Neural cell (in vitro differentiated cells): ENCODE measurements around the gene GNAQ. TPM values are rescaled to one million over a fixed set of nuclear protein-coding genes. Genes with fewer than 3 reads are reported as not detected.

Experiments
- H2AFZ ChIP-seq: fragments of 200-600, 300-800 bp; sonication (generic), shearing (Covaris generic); 2 replicates; pipeline ENCODE4 v1.6.0; 2014; ENCODE audit warnings: low read depth, mild to moderate bottlenecking, antibody characterized with exemption, low read length, moderate library complexity
- H3F3A ChIP-seq: fragments of 200-600 bp; shearing (Covaris generic); 2 replicates; pipeline ENCODE4 v1.6.1; 2016; ENCODE audit warnings: mild to moderate bottlenecking, moderate library complexity, mixed read lengths, antibody characterized with exemption, low read length; ENCODE audit not compliant: insufficient read depth, poor library complexity, severe bottlenecking
- H3K27ac ChIP-seq: fragments of 200-600, 300-800 bp; sonication (generic), shearing (Covaris generic); 2 replicates; pipeline ENCODE4 v1.5.1; 2014; ENCODE audit warnings: mild to moderate bottlenecking, low read length, moderate library complexity
- H3K27me3 ChIP-seq: fragments of 300-800, 200-600 bp; sonication (generic), shearing (Covaris generic); 2 replicates; pipeline ENCODE4 v1.6.0; 2014; ENCODE audit warnings: mild to moderate bottlenecking, low read depth, low read length, moderate library complexity; ENCODE audit not compliant: insufficient read depth
- H3K36me3 ChIP-seq: fragments of 300-800, 200-600 bp; sonication (generic), shearing (Covaris generic); 2 replicates; pipeline ENCODE4 v1.5.1; 2014; ENCODE audit warnings: mild to moderate bottlenecking, antibody characterized with exemption, low read length, moderate library complexity; ENCODE audit not compliant: insufficient read depth
- H3K4me2 ChIP-seq: fragments of 300-800, 200-600 bp; sonication (generic), shearing (Covaris generic); 2 replicates; pipeline ENCODE4 v1.6.0; 2014; ENCODE audit warnings: mild to moderate bottlenecking, low read length
- H3K4me3 ChIP-seq: fragments of 300-800, 200-600 bp; sonication (generic), shearing (Covaris generic); 2 replicates; pipeline ENCODE4 v1.5.1; 2014; ENCODE audit warnings: mild to moderate bottlenecking, low read length, moderate library complexity
- H3K79me2 ChIP-seq: fragments of 200-600 bp; shearing (Covaris generic); replicated peaks from 2 replicates; pipeline ENCODE4 v1.6.0; 2014; ENCODE audit warnings: mild to moderate bottlenecking, low read length, moderate library complexity; ENCODE audit not compliant: insufficient read depth
- H3K9ac ChIP-seq: fragments of 300-800, 200-600 bp; sonication (generic), shearing (Covaris generic); 2 replicates; pipeline ENCODE4 v1.6.1; 2016; ENCODE audit warnings: mild to moderate bottlenecking, low read length, mixed read lengths
- H3K9me2 ChIP-seq: fragments of 200-600 bp; shearing (Covaris generic); 2 replicates; pipeline ENCODE4 v1.6.1; 2016; ENCODE audit warnings: mild to moderate bottlenecking, low read length, mixed read lengths; ENCODE audit not compliant: insufficient read depth
- H3K9me3 ChIP-seq: fragments of 200-600, 300-800 bp; sonication (generic), shearing (Covaris generic); 2 replicates; pipeline ENCODE4 v1.6.1; 2016; ENCODE audit warnings: mild to moderate bottlenecking, mixed run types, low read length, moderate library complexity, mixed read lengths
- H4K20me1 ChIP-seq: fragments of 200-600 bp; shearing (Covaris generic); 2 replicates; pipeline ENCODE4 v1.6.1; 2016; ENCODE audit warnings: mild to moderate bottlenecking, mixed run types; ENCODE audit not compliant: insufficient read depth
- EP300 ChIP-seq: fragments of 450-650 bp; conservative IDR thresholded peaks from 2 replicates; pipeline ENCODE4 v1.6.1; 2014; ENCODE audit warnings: antibody characterized with exemption, mild to moderate bottlenecking, moderate library complexity; ENCODE audit not compliant: poor library complexity, severe bottlenecking
- EZH2 ChIP-seq: fragments of 200-600, 300-800 bp; shearing (Covaris generic), sonication (generic); IDR thresholded peaks from 2 replicates; pipeline ENCODE4 v1.6.1; 2014; ENCODE audit warnings: antibody characterized with exemption, low read length, borderline replicate concordance, mild to moderate bottlenecking; ENCODE audit not compliant: insufficient read depth, poor library complexity, severe bottlenecking
- MXI1 ChIP-seq: fragments of 450-650 bp; conservative IDR thresholded peaks from 2 replicates; pipeline ENCODE4 v1.6.1; 2014; ENCODE audit warnings: antibody characterized with exemption, mild to moderate bottlenecking; ENCODE audit not compliant: poor library complexity, severe bottlenecking
- POLR2AphosphoS5 ChIP-seq: IDR thresholded peaks from 2 replicates; pipeline ENCODE4 v1.6.1; 2012
- RAD21 ChIP-seq: fragments of 450-650 bp; conservative IDR thresholded peaks from 2 replicates; pipeline ENCODE4 v1.6.1; 2014; ENCODE audit warnings: antibody characterized with exemption, mild to moderate bottlenecking, moderate library complexity
- SMC3 ChIP-seq: fragments of 450-650 bp; conservative IDR thresholded peaks from 2 replicates; pipeline ENCODE4 v1.6.1; 2014; ENCODE audit warnings: antibody characterized with exemption, mild to moderate bottlenecking, moderate library complexity; ENCODE audit not compliant: poor library complexity
- TAF1 ChIP-seq: IDR thresholded peaks from 2 replicates; pipeline ENCODE4 v1.6.1; 2012; ENCODE audit warnings: low read depth
- polyA plus RNA-seq: library from polyadenylated mRNA; depleted of rRNA; stranded (reverse); fragments of >200 nt; gene quantifications from 2 replicates; pipeline ENCODE4 v1.2.3, GENCODE V29; 2014
- TF ChIP-seq, protein P1 (sequence below): fragments of 450-650 bp; IDR thresholded peaks from 2 replicates; pipeline ENCODE4 v1.5.1; 2014; ENCODE audit warnings: antibody characterized with exemption, mild to moderate bottlenecking, moderate library complexity; ENCODE audit not compliant: poor library complexity, severe bottlenecking
- TF ChIP-seq, protein P2 (sequence below): IDR thresholded peaks from 2 replicates; pipeline ENCODE4 v1.6.1; 2012; ENCODE audit warnings: borderline replicate concordance

The GNAQ gene
- polyA plus RNA-seq, 1 donor from 2014 or later, result 86.7 TPM

GRCh38 chr9:77844415-77844814 is 187.2 kb downstream of the GNAQ start:
- H4K20me1 ChIP-seq, result no peaks in the 10 kb centered on the region
- H3K36me3 ChIP-seq, result no peaks in the 10 kb centered on the region
- H2AFZ ChIP-seq, result no peak overlapping the region
- no peak overlapping the region for H3K27ac ChIP-seq
- no peaks in the 10 kb centered on the region for H3K27me3 ChIP-seq
- no peaks in the 10 kb centered on the region for H3F3A ChIP-seq
- H3K9me3 ChIP-seq, result no peaks in the 10 kb centered on the region
- no peaks in the 10 kb centered on the region for H3K9me2 ChIP-seq
- H3K79me2 ChIP-seq, result peaks cover 20% of the 10 kb centered on the region
- TF ChIP-seq SMC3, result no peak
- TF ChIP-seq EZH2, result no peak
- TF ChIP-seq, protein P1, sequence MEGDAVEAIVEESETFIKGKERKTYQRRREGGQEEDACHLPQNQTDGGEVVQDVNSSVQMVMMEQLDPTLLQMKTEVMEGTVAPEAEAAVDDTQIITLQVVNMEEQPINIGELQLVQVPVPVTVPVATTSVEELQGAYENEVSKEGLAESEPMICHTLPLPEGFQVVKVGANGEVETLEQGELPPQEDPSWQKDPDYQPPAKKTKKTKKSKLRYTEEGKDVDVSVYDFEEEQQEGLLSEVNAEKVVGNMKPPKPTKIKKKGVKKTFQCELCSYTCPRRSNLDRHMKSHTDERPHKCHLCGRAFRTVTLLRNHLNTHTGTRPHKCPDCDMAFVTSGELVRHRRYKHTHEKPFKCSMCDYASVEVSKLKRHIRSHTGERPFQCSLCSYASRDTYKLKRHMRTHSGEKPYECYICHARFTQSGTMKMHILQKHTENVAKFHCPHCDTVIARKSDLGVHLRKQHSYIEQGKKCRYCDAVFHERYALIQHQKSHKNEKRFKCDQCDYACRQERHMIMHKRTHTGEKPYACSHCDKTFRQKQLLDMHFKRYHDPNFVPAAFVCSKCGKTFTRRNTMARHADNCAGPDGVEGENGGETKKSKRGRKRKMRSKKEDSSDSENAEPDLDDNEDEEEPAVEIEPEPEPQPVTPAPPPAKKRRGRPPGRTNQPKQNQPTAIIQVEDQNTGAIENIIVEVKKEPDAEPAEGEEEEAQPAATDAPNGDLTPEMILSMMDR, result no peak
- no peak for TF ChIP-seq EP300
- no peak overlapping the region for H3K4me3 ChIP-seq
- H3K9ac ChIP-seq, result no peak overlapping the region
- H3K4me2 ChIP-seq, result no peak overlapping the region

DNA sequence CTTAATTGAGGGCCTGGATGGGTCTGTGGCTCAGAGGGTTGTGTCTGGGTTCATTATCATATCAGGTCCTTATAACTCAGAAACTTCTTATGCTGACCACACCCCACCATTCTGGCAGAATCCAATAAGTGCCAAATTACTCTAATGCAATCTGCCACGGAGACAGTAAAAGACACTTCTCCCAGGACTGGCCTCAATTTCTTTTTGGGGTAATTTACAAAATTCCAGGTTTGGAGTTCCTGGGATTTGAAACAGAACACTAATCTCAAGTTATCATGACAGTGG is 187.8 kb downstream of the GNAQ start:
- H3K27me3 ChIP-seq, result no peaks in the 10 kb centered on the region
- no peak overlapping the region for H3K9ac ChIP-seq
- no peak overlapping the region for H2AFZ ChIP-seq
- H3F3A ChIP-seq, result no peaks in the 10 kb centered on the region
- H3K9me2 ChIP-seq, result no peaks in the 10 kb centered on the region
- TF ChIP-seq RAD21 (no peak), MXI1 (no peak), EZH2 (no peak)
- no peak overlapping the region for H3K27ac ChIP-seq
- no peaks in the 10 kb centered on the region for H4K20me1 ChIP-seq
- no peak overlapping the region for H3K4me3 ChIP-seq
- H3K79me2 ChIP-seq, result peaks cover 20% of the 10 kb centered on the region
- no peaks in the 10 kb centered on the region for H3K9me3 ChIP-seq
- H3K36me3 ChIP-seq, result no peaks in the 10 kb centered on the region
- no peak overlapping the region for H3K4me2 ChIP-seq

GRCh38 chr9:77843076-77843870 is 188.3 kb downstream of the GNAQ start:
- Histone ChIP-seq H3K4me3 (no peak overlapping the region), H3K4me2 (no peak overlapping the region), H3K79me2 (peaks cover 20% of the 10 kb centered on the region), H3F3A (no peaks in the 10 kb centered on the region), H3K36me3 (no peaks in the 10 kb centered on the region), H3K9me2 (no peaks in the 10 kb centered on the region), H3K27me3 (no peaks in the 10 kb centered on the region), H3K9me3 (no peaks in the 10 kb centered on the region), H3K9ac (no peak overlapping the region), H3K27ac (no peak overlapping the region), H4K20me1 (no peaks in the 10 kb centered on the region), H2AFZ (no peak overlapping the region)
- no peak for TF ChIP-seq EP300
- no peak for TF ChIP-seq SMC3
- no peak for TF ChIP-seq MXI1
- TF ChIP-seq, protein P1, result no peak
- no peak for TF ChIP-seq RAD21
- TF ChIP-seq TAF1, result no peak
- TF ChIP-seq POLR2AphosphoS5, result no peak
- TF ChIP-seq EZH2, result no peak
- TF ChIP-seq, protein P2, sequence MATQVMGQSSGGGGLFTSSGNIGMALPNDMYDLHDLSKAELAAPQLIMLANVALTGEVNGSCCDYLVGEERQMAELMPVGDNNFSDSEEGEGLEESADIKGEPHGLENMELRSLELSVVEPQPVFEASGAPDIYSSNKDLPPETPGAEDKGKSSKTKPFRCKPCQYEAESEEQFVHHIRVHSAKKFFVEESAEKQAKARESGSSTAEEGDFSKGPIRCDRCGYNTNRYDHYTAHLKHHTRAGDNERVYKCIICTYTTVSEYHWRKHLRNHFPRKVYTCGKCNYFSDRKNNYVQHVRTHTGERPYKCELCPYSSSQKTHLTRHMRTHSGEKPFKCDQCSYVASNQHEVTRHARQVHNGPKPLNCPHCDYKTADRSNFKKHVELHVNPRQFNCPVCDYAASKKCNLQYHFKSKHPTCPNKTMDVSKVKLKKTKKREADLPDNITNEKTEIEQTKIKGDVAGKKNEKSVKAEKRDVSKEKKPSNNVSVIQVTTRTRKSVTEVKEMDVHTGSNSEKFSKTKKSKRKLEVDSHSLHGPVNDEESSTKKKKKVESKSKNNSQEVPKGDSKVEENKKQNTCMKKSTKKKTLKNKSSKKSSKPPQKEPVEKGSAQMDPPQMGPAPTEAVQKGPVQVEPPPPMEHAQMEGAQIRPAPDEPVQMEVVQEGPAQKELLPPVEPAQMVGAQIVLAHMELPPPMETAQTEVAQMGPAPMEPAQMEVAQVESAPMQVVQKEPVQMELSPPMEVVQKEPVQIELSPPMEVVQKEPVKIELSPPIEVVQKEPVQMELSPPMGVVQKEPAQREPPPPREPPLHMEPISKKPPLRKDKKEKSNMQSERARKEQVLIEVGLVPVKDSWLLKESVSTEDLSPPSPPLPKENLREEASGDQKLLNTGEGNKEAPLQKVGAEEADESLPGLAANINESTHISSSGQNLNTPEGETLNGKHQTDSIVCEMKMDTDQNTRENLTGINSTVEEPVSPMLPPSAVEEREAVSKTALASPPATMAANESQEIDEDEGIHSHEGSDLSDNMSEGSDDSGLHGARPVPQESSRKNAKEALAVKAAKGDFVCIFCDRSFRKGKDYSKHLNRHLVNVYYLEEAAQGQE, result no peak
